ENCODE measurements around the gene PDX1. TPM values are rescaled to one million over a fixed set of nuclear protein-coding genes. Genes with fewer than 3 reads are reported as not detected.

The PDX1 gene
- total and polyA plus RNA-seq, 9 of the 15 experiments (the other 6 are each of a cell fraction or from before 2014, with no cell fraction given): not detected

DNA sequence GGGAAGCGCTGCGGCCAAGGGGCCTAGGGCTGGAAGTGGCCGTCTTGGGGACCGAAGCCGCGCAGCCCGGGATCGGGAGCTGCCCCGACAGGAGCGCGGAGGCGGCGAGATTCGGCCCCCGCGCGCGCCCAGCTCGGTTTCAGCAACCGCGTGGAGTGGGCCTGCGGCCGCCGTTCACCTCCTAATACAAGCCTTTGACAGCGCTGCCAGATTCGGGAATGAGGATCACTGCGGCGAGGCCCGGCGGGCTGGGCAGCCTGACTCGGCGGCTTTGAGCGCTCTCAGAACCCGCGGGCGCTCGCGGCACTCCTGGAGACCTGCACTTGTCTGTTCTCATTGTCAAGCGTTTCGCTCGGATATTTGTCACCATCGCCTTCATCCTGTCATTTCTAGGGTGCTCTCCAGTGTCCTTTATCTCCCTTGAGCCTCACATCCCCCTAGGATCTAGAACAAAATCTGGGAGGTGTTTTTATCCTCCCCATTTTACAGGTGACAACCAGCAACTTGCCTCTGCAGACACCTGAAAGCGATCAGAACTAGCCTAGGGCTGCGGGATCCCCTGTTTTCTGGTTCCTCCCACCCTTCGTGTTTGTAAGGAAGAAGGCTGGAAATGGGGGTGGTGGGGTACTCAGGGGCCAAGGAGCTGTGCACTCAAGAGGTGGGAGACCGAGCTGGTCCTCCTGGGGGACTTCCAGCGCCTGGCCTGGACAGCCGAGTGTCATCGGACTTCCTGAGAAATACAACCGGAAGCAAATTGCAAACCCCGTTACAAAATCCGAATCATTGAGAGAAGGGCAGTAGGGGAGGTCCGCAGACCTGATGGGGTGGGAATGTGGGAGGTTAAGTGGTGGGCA, 50.8 kb downstream of the PDX1 start:
- Histone ChIP-seq H4K20me1 (replicated peaks; ENCODE audit: control insufficient read depth, insufficient read depth, low read length) (no peaks in the 10 kb centered on the region), H3K4me2 (ENCODE audit: insufficient read depth, low read length) (no peak overlapping the region), H2AFZ (ENCODE audit: low read depth, low read length) (no peak overlapping the region), H3K9me3 (replicated peaks; ENCODE audit: control insufficient read depth, insufficient read depth, low read depth, low read length) (no peaks in the 10 kb centered on the region), H3K36me3 (ENCODE audit: control insufficient read depth, insufficient read depth, low read length) (no peaks in the 10 kb centered on the region), H3K27me3 (ENCODE audit: control insufficient read depth in 2 of 2, insufficient read depth in 2 of 2, low read length in 2 of 2) (peaks cover 12 to 70% of the 10 kb centered on the region in 2 experiments; a peak in 4 of 5 replicates), H3K4me3 (no peak overlapping the region), H3K4me1 (replicated peaks in 1 of 2; ENCODE audit: control insufficient read depth in 2 of 2, insufficient read depth in 2 of 2, low read length in 2 of 2) (peaks cover 0 to under 1% of the 10 kb centered on the region in 2 experiments; a peak in 1 of 5 replicates), H3K79me2 (ENCODE audit: control insufficient read depth, insufficient read depth, low read length) (no peaks in the 10 kb centered on the region), H3K27ac (ENCODE audit: extremely low read depth, low read depth, low read length) (no peak overlapping the region), H3K9ac (ENCODE audit: insufficient read depth in 1 of 2, low read depth in 2 of 2, low read length in 2 of 2) (no peak overlapping the region), H3K9me1 (ENCODE audit: control insufficient read depth, insufficient read depth, low read length) (no peaks in the 10 kb centered on the region)
- DNase-seq (ENCODE audit: extremely low read depth in 1 of 4, low spot score in 3 of 4) (no peak), FAIRE-seq (no peak), ATAC-seq (no peak)
- intact Hi-C loops (cut with micrococcal nuclease) (no loop called here), in situ Hi-C loops (cut with MboI) (loop anchor here (25.0 kb wide), 1 partner anchor 458 kb away; no protein-coding TSS in a partner anchor)
- CTCF ChIA-PET (ENCODE audit: low intra/inter-chr PET ratio): no interaction called here
- POLR2A ChIA-PET: no interaction called here
- WGBS (ENCODE audit: insufficient coverage, low coverage, missing lambda C conversion rate): 13% methylated on average over 34 of the region's 53 CpGs
- BruUV-seq (replicated peaks): no TSS peak
- TF ChIP-seq ZNF23 (CRISPR knock-in tag; IDR thresholded peaks at IDR 0.05) (no peak), MBD2 (IDR thresholded peaks at IDR 0.05; ENCODE audit: borderline replicate concordance, low read depth) (no peak), BRD9 (IDR thresholded peaks at IDR 0.05; ENCODE audit: low read depth, partially characterized antibody) (no peak), MTA2 (IDR thresholded peaks at IDR 0.05; ENCODE audit: low read depth) (no peak), NFE2 (IDR thresholded peaks at IDR 0.05; ENCODE audit: low read depth) (no peak), ZNF175 (CRISPR knock-in tag; IDR thresholded peaks at IDR 0.05; ENCODE audit: low read depth) (no peak), MAFK (IDR thresholded peaks at IDR 0.05; ENCODE audit: low read length) (no peak), FOXJ3 (CRISPR knock-in tag; IDR thresholded peaks at IDR 0.05) (no peak), MCM2 (IDR thresholded peaks at IDR 0.05; ENCODE audit: low read depth) (no peak)
- TF ChIP-seq, protein P1, sequence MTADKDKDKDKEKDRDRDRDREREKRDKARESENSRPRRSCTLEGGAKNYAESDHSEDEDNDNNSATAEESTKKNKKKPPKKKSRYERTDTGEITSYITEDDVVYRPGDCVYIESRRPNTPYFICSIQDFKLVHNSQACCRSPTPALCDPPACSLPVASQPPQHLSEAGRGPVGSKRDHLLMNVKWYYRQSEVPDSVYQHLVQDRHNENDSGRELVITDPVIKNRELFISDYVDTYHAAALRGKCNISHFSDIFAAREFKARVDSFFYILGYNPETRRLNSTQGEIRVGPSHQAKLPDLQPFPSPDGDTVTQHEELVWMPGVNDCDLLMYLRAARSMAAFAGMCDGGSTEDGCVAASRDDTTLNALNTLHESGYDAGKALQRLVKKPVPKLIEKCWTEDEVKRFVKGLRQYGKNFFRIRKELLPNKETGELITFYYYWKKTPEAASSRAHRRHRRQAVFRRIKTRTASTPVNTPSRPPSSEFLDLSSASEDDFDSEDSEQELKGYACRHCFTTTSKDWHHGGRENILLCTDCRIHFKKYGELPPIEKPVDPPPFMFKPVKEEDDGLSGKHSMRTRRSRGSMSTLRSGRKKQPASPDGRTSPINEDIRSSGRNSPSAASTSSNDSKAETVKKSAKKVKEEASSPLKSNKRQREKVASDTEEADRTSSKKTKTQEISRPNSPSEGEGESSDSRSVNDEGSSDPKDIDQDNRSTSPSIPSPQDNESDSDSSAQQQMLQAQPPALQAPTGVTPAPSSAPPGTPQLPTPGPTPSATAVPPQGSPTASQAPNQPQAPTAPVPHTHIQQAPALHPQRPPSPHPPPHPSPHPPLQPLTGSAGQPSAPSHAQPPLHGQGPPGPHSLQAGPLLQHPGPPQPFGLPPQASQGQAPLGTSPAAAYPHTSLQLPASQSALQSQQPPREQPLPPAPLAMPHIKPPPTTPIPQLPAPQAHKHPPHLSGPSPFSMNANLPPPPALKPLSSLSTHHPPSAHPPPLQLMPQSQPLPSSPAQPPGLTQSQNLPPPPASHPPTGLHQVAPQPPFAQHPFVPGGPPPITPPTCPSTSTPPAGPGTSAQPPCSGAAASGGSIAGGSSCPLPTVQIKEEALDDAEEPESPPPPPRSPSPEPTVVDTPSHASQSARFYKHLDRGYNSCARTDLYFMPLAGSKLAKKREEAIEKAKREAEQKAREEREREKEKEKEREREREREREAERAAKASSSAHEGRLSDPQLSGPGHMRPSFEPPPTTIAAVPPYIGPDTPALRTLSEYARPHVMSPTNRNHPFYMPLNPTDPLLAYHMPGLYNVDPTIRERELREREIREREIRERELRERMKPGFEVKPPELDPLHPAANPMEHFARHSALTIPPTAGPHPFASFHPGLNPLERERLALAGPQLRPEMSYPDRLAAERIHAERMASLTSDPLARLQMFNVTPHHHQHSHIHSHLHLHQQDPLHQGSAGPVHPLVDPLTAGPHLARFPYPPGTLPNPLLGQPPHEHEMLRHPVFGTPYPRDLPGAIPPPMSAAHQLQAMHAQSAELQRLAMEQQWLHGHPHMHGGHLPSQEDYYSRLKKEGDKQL (CRISPR knock-in tag; IDR thresholded peaks at IDR 0.05; ENCODE audit: borderline replicate concordance): no peak
- TF ChIP-seq, protein P2, sequence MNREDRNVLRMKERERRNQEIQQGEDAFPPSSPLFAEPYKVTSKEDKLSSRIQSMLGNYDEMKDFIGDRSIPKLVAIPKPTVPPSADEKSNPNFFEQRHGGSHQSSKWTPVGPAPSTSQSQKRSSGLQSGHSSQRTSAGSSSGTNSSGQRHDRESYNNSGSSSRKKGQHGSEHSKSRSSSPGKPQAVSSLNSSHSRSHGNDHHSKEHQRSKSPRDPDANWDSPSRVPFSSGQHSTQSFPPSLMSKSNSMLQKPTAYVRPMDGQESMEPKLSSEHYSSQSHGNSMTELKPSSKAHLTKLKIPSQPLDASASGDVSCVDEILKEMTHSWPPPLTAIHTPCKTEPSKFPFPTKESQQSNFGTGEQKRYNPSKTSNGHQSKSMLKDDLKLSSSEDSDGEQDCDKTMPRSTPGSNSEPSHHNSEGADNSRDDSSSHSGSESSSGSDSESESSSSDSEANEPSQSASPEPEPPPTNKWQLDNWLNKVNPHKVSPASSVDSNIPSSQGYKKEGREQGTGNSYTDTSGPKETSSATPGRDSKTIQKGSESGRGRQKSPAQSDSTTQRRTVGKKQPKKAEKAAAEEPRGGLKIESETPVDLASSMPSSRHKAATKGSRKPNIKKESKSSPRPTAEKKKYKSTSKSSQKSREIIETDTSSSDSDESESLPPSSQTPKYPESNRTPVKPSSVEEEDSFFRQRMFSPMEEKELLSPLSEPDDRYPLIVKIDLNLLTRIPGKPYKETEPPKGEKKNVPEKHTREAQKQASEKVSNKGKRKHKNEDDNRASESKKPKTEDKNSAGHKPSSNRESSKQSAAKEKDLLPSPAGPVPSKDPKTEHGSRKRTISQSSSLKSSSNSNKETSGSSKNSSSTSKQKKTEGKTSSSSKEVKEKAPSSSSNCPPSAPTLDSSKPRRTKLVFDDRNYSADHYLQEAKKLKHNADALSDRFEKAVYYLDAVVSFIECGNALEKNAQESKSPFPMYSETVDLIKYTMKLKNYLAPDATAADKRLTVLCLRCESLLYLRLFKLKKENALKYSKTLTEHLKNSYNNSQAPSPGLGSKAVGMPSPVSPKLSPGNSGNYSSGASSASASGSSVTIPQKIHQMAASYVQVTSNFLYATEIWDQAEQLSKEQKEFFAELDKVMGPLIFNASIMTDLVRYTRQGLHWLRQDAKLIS (CRISPR knock-in tag; IDR thresholded peaks at IDR 0.05): no peak

Data from K562 (cell line).